ENCODE measurements around the gene NRP2. TPM values are rescaled to one million over a fixed set of nuclear protein-coding genes. Genes with fewer than 3 reads are reported as not detected.

NRP2 gene
- total RNA-seq, 6 donors from 2014 or later = 61.4 to 99.4 (median 71.8) TPM

- Histone ChIP-seq H3K27me3 (no peaks in the 10 kb centered on the region), H3K4me1 (peaks cover 0 to 14% (median 3%) of the 10 kb centered on the region in 4 donors), H3K36me3 (peaks cover 22 to 66% (median 45%) of the 10 kb centered on the region in 4 donors), H3K4me3 (no peak overlapping the region), H3K9me3 (no peaks in the 10 kb centered on the region), H3K27ac (no peak overlapping the region)
- DNase-seq = no peak
- no peak for ATAC-seq (ENCODE audit: low FRiP score in 2 of 2)
- TF ChIP-seq EP300 (IDR thresholded peaks at IDR 0.05) (no peak), POLR2AphosphoS5 (IDR thresholded peaks at IDR 0.05) (no peak), POLR2A (IDR thresholded peaks at IDR 0.05) (no peak), CTCF (IDR thresholded peaks at IDR 0.05) (no peak)
- WGBS, 2 donors = 83 to 84% methylated on average over 7 of the region's 7 CpGs
Observed at GRCh38 chr2:205744074-205744591, 61.8 kb downstream of the NRP2 start.

DNA sequence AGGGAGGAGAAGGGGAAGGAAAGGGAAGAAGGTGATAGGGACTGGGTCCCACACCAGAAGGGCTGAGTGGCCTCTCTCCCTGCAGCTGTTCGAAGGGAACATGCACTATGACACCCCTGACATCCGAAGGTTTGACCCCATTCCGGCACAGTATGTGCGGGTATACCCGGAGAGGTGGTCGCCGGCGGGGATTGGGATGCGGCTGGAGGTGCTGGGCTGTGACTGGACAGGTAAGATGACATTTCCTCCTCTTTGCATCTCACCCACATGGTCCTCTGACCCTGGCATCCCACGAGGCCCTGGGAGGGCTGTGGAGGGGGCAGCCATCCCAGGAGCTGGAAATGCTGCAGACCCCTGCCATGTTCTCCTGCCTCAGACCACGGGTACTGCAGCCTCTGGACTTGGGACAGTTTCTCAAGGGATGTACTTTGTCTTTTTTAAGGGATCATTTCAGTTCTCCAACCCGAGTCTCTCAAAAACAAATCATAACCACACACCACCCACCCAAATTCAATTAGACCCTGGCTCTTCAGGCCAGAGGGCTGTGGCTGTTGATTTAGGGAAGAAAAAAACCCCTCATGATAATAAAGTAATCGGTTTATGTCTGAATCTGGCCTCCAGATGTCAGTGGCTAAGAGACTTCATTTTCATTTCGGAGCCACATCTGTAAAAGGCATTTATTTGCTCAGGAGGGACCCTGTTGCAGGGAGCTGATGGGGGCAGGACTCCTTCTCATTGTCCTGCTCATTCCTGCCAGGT is 63.5 kb downstream of the NRP2 start:
- ATAC-seq (ENCODE audit: low FRiP score in 2 of 2) (no peak), DNase-seq (peak in 1 of 2 donors; percentile 77)
- no peaks in the 10 kb centered on the region for H3K9me3 ChIP-seq
- H3K36me3 ChIP-seq = peaks cover 14 to 61% (median 46%) of the 10 kb centered on the region in 4 donors
- 86 to 89% methylated on average over 14 of the region's 14 CpGs for WGBS, 2 donors
- H3K4me1 ChIP-seq = peaks cover 0 to 14% (median 3%) of the 10 kb centered on the region in 4 donors
- peak overlapping the region in 1 of 4 donors; percentile 55 for H3K27ac ChIP-seq
- TF ChIP-seq POLR2A (IDR thresholded peaks at IDR 0.05) (no peak), POLR2AphosphoS5 (IDR thresholded peaks at IDR 0.05) (no peak), CTCF (IDR thresholded peaks at IDR 0.05) (no peak), EP300 (IDR thresholded peaks at IDR 0.05) (no peak)
- H3K27me3 ChIP-seq = no peaks in the 10 kb centered on the region
- no peak overlapping the region for H3K4me3 ChIP-seq

- DNase-seq (peak; percentile 31 to 76), ATAC-seq (ENCODE audit: low FRiP score in 2 of 2) (peak in 1 of 2 donors; percentile 83)
- H3K9me3 ChIP-seq = no peaks in the 10 kb centered on the region
- H3K4me1 ChIP-seq = peaks cover 0 to 14% (median 3%) of the 10 kb centered on the region in 4 donors
- peaks cover 11 to 55% (median 45%) of the 10 kb centered on the region in 4 donors for H3K36me3 ChIP-seq
- TF ChIP-seq POLR2AphosphoS5 (IDR thresholded peaks at IDR 0.05) (no peak), EP300 (IDR thresholded peaks at IDR 0.05) (no peak), POLR2A (IDR thresholded peaks at IDR 0.05) (no peak), CTCF (IDR thresholded peaks at IDR 0.05) (no peak)
- no peaks in the 10 kb centered on the region for H3K27me3 ChIP-seq
- peak overlapping the region in 1 of 4 donors; percentile 55 for H3K27ac ChIP-seq
- 61 to 79% methylated on average over 6 to 7 of the region's 7 CpGs for WGBS, 2 donors
- H3K4me3 ChIP-seq = no peak overlapping the region
Observed at GRCh38 chr2:205746420-205746785, 64.1 kb downstream of the NRP2 start.

DNA sequence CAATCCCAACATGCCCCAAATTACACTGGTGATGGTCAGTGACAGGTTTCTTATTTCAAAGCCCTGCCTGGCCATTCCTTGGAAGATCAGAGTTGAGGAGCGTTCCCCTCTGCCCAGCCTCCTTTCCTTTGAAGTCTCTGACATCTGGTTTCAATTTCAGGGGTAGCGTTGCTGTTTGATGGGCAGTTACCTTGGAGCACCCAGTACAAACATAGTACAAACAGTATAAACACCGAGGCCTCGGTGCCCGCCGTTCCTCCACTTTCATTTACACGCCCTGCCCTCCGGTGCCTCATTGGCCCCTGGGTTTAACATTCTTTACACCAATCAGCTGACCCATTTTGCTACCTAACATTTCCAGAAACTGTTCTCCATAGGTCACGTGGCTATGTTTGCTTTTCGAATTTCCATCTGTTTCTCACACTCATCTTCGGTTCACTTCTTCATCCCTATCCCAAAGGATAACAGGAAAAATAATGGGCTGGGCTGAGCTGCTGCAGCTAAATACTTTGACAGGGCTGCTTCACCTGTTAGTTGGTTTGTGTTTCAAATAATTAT is 65.6 kb downstream of the NRP2 start:
- no peak for ATAC-seq (ENCODE audit: low FRiP score in 2 of 2)
- 77 to 82% methylated on average over 11 of the region's 11 CpGs for WGBS, 2 donors
- peaks cover 0 to 14% (median 3%) of the 10 kb centered on the region in 4 donors for H3K4me1 ChIP-seq

More for the DNA sequence above, 65.6 kb downstream of the NRP2 start:
- Histone ChIP-seq H3K27ac (peak overlapping the region in 2 of 4 donors; percentile 4 to 10), H3K9me3 (no peaks in the 10 kb centered on the region), H3K36me3 (peaks cover 11 to 61% (median 35%) of the 10 kb centered on the region in 4 donors), H3K4me3 (no peak overlapping the region), H3K27me3 (no peaks in the 10 kb centered on the region)
- no peak for DNase-seq
- TF ChIP-seq POLR2A (IDR thresholded peaks at IDR 0.05) = no peak
- no peak for TF ChIP-seq POLR2AphosphoS5 (IDR thresholded peaks at IDR 0.05)
- no peak for TF ChIP-seq CTCF (IDR thresholded peaks at IDR 0.05)
- no peak for TF ChIP-seq EP300 (IDR thresholded peaks at IDR 0.05)

All from upper lobe of left lung (tissue), 6 donors.